Naive thymus-derived CD4-positive, alpha-beta T cell (primary cell): ENCODE measurements around the gene PCBP1. TPM values are rescaled to one million over a fixed set of nuclear protein-coding genes. Genes with fewer than 3 reads are reported as not detected.
A peak's percentile ranks its signal among the peaks of the same experiment; 100 is the strongest.
"Not testable (repeated sequence)": the region's sequence is repeated elsewhere in the genome, so short reads cannot be mapped to it uniquely, and the experiment has no call there.

Experiments
- ATAC-seq: fragments of 150-1000 bp; cut with Tn5 transposase; 2 replicates; pipeline ENCODE4 v1.10.0; 2021; ENCODE audit warnings: mild to moderate bottlenecking, moderate library complexity
- CTCF ChIA-PET: fragments of 350-600 bp; sonication (Branson Sonifier 250); formaldehyde crosslinking; loops from one replicate; lab custom pipeline; 2021; ENCODE audit warnings: antibody characterized with exemption; lab: Charles Lee
- POLR2A ChIA-PET: fragments of 350-600 bp; sonication (Branson Sonifier 250); formaldehyde crosslinking; loops from one replicate; lab custom pipeline; 2021; ENCODE audit warnings: antibody characterized with exemption, inconsistent platforms; lab: Charles Lee
- DNase-seq, 9 donors: peaks; one replicate each; pipeline versions ENCODE4 v3.0.0 to v3.0.0-alpha.2; 2020 to 2022; ENCODE audit warnings: mixed read lengths in 1 of 9
- H3K27ac ChIP-seq: one replicate; pipeline ENCODE4 v1.7.0; 2013; ENCODE audit warnings: mild to moderate bottlenecking, low read depth, low read length, moderate library complexity
- H3K27me3 ChIP-seq, 2 donors: one replicate each; pipeline ENCODE4 v1.7.0; 2013; ENCODE audit warnings: low read length in 2 of 2, mild to moderate bottlenecking in 2 of 2, moderate library complexity in 2 of 2; ENCODE audit not compliant: control insufficient read depth in 2 of 2, insufficient read depth in 2 of 2
- H3K36me3 ChIP-seq, 3 experiments: 1 replicate in 2 of 3; 2 replicates in 1 of 3; pipeline ENCODE4 v1.7.0; 2013; ENCODE audit warnings: low read length in 3 of 3, mild to moderate bottlenecking in 3 of 3, moderate library complexity in 1 of 3; ENCODE audit not compliant: insufficient read depth in 3 of 3, control insufficient read depth in 2 of 3
- H3K4me1 ChIP-seq, 2 donors: one replicate each; pipeline ENCODE4 v1.7.0; 2013; ENCODE audit warnings: low read length in 2 of 2, mild to moderate bottlenecking in 2 of 2, moderate library complexity in 1 of 2; ENCODE audit not compliant: control insufficient read depth in 2 of 2, insufficient read depth in 2 of 2
- H3K4me3 ChIP-seq: 2 replicates; pipeline ENCODE4 v1.7.0; 2013; ENCODE audit warnings: mild to moderate bottlenecking, low read length
- H3K9me3 ChIP-seq, 3 experiments: 1 replicate in 2 of 3; 2 replicates in 1 of 3; pipeline ENCODE4 v1.7.0; 2013; ENCODE audit warnings: low read length in 3 of 3; ENCODE audit not compliant: control insufficient read depth in 2 of 3
- H3K27ac Mint-ChIP-seq, 9 donors: one replicate each; pipeline ENCODE4 v1.8.0; 2020 to 2022; ENCODE audit warnings: mixed read lengths in 9 of 9, mild to moderate bottlenecking in 8 of 9, moderate library complexity in 5 of 9, inconsistent platforms in 2 of 9
- H3K27me3 Mint-ChIP-seq, 5 donors: one replicate each; pipeline ENCODE4 v1.8.0; 2021 to 2022; ENCODE audit warnings: mixed read lengths in 5 of 5, mild to moderate bottlenecking in 1 of 5
- H3K36me3 Mint-ChIP-seq, 5 donors: one replicate each; pipeline ENCODE4 v1.8.0; 2020 to 2022; ENCODE audit warnings: mixed read lengths in 5 of 5, mild to moderate bottlenecking in 3 of 5, inconsistent platforms in 1 of 5
- H3K4me1 Mint-ChIP-seq, 7 donors: one replicate each; pipeline ENCODE4 v1.8.0; 2020 to 2022; ENCODE audit warnings: mixed read lengths in 7 of 7, mild to moderate bottlenecking in 3 of 7, inconsistent platforms in 1 of 7
- H3K4me3 Mint-ChIP-seq, 10 donors: one replicate each; pipeline ENCODE4 v1.8.0; 2020 to 2022; ENCODE audit warnings: mild to moderate bottlenecking in 10 of 10, mixed read lengths in 10 of 10, moderate library complexity in 6 of 10, inconsistent platforms in 2 of 10
- H3K9me3 Mint-ChIP-seq, 11 donors: one replicate each; pipeline ENCODE4 v1.8.0; 2020 to 2022; ENCODE audit warnings: mixed read lengths in 11 of 11, mild to moderate bottlenecking in 4 of 11, inconsistent platforms in 1 of 11, moderate library complexity in 1 of 11
- intact Hi-C, 2 donors: fragments of 100-400 bp; cut with micrococcal nuclease; formaldehyde crosslinking; loops; one replicate each; pipeline ENCODE4 v1.15.1; 2023
- polyA plus RNA-seq, 2 donors: library from polyadenylated mRNA; unstranded; fragments of 300-500 nt; fragmentation: Illumina TruSeq; gene quantifications; one replicate each; pipeline ENCODE4 v1.2.3, GENCODE V29; 2021
- total RNA-seq, 6 experiments: library from RNA in 5 of 6; stranded (reverse) in 5 of 6; gene quantifications; 1 replicate in 5 of 6; 2 replicates in 1 of 6; pipeline ENCODE4 v1.2.3 and lab custom pipeline; 2021 to 2026

PCBP1 gene
- total and polyA plus RNA-seq, 7 experiments from 2014 or later: 178 to 487 (median 353) TPM

DNA sequence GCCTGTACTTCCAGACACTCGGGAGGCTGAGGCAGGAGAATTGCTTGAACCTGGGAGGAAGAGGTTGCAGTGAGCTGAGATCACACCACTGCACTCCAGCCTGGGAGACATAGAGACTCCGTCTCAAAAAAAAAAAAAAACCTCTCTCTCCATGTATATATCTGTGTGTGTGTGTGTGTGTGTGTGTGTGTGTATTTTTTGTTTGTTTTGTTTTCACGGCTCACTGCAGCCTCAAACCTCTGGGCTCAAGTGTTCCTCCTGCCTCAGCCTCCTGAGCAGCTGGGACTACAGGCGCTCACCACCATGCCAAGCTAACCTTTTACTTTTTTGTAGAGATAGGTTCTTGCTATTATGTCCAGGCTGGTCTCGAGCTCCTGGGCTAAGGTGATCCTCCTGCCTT, 23.1 kb downstream of the PCBP1 start:
- ATAC-seq, H3K27ac ChIP-seq, H3K27me3 Mint-ChIP-seq, H3K9me3 ChIP-seq, H3K9me3 Mint-ChIP-seq, intact Hi-C loops, H3K36me3 ChIP-seq, H3K27me3 ChIP-seq, H3K4me3 ChIP-seq, DNase-seq, H3K36me3 Mint-ChIP-seq: not testable (repeated sequence)
- Mint-ChIP-seq H3K4me3 (peak overlapping the region in 1 of 10 donors; percentile 52), H3K27ac (peak overlapping the region in 7 of 9 donors; percentile 21 to 91 (median 86)), H3K4me1 (peaks cover 38 to 69% (median 60%) of the 10 kb centered on the region in 7 donors)
- peaks cover 35 to 53% of the 10 kb centered on the region in 2 donors for H3K4me1 ChIP-seq
- CTCF ChIA-PET: interaction anchor here (0.7 to 1.1 kb wide), 3 partner anchors 25 to 38 kb away, joined by 3 to 4 read pairs (median 3); no protein-coding TSS in a partner anchor
- POLR2A ChIA-PET: interaction anchor here (0.5 to 17.1 kb wide), 6 partner anchors 11 to 545 kb away, joined by 3 to 535 read pairs (median 98); partner anchors contain the start of gene PCBP1

DNA sequence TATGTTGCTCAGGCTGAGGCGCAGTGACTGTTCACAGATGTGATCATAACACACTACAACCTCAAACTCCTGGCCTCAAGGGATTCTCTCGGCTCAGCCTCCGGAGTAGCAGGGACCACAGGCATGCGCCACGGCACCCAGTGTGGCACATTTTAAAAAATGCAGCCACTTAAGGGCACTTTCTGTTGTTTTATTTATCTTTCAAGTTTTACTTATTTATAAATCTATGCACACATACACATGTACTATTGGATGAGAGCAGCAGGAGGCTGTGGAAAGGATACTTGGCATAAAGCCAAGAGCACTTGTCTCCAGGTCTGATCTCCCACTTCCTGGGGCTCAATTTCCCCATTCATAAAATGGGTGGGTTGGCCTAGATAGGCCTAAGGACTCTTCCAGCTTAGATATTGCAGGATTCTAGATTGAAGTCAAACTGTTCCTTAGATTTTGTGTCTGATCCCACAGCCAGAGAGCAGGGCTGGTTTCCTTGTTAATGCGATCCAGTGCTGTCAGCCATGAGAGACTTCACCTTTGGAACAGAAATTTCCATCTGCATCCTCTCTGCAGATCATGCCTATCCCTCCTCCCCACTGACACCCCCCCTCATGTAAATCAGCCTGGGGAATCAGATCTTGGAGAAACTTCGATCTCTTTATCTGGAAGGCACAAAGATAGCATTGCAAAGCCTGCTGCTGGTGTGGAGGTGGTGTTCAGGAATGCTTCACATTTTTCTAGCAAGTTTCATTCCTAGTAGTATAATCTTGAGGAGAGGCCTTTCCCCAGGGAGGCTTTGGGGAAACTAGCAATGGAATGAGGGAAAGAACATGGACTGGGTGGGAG, 24.7 kb downstream of the PCBP1 start:
- H3K4me1 ChIP-seq: peaks cover 34 to 59% of the 10 kb centered on the region in 2 donors
- Mint-ChIP-seq H3K27me3 (no peaks in the 10 kb centered on the region), H3K27ac (peak overlapping the region in 8 of 9 donors; percentile 23 to 92 (median 57)), H3K36me3 (no peaks in the 10 kb centered on the region), H3K4me1 (peaks cover 39 to 83% (median 69%) of the 10 kb centered on the region in 7 donors), H3K9me3 (no peaks in the 10 kb centered on the region), H3K4me3 (peak overlapping the region in 2 of 10 donors; percentile 27 to 37)
- H3K27me3 ChIP-seq: no peaks in the 10 kb centered on the region
- DNase-seq (no peak), ATAC-seq (no peak)
- H3K9me3 ChIP-seq: no peaks in the 10 kb centered on the region
- H3K36me3 ChIP-seq: no peaks in the 10 kb centered on the region
- intact Hi-C loops: no loop called here
- POLR2A ChIA-PET: interaction anchor here (0.5 to 17.1 kb wide), 5 partner anchors 8 to 30 kb away, joined by 3 to 535 read pairs (median 8); partner anchors contain the start of gene PCBP1
- H3K27ac ChIP-seq: peak overlapping the region; percentile 43
- no peak overlapping the region for H3K4me3 ChIP-seq
- CTCF ChIA-PET: interaction anchor here (0.7 kb wide), 1 partner anchor 10 kb away, joined by 4 read pairs; no protein-coding TSS in a partner anchor

DNA sequence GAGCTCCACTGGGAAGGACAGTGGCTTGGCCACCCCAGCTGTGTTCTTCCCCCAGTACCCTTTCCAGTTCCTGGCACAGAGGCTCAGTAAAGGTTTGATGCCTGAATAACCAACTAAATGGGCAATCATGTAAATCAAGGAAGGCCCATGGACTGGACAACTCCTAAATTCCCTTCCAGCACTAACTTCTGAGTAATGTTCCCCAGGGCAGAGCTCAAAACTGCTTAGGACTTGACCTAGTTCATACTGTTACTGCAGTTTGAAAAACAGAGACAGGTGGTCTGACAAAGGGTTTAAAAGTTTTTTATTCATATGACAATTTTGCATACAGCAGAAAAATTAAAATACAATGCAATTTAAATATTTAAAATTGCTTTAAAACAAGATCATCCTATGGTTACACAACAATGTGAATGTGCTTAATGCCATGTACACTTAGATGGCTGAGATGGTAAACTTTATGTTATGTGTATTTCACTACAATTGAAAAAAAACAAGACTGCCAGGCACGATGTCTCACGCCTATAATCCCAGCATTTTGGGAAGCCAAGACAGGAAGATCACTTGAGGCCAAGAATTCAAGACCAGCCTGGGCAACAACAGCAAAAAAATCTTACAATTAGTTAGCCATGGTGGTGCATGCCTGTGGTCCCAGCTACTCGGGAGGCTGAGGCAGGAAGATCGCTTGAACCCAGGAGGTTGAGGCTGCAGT, 26.2 kb downstream of the PCBP1 start:
- Histone ChIP-seq H3K27ac (no peak overlapping the region), H3K4me3 (no peak overlapping the region), H3K27me3 (no peaks in the 10 kb centered on the region), H3K9me3 (no peaks in the 10 kb centered on the region), H3K36me3 (no peaks in the 10 kb centered on the region), H3K4me1 (peaks cover 29 to 50% of the 10 kb centered on the region in 2 donors)
- intact Hi-C loops: loop anchor here in 1 of 2 donors (1.0 kb wide), 1 partner anchor 9 kb away; no protein-coding TSS in a partner anchor
- H3K27ac Mint-ChIP-seq: peak overlapping the region in 3 of 9 donors; percentile 27 to 42 (median 34)
- peak overlapping the region in 3 of 10 donors; percentile 23 to 53 (median 38) for H3K4me3 Mint-ChIP-seq
- POLR2A ChIA-PET: interaction anchor here (0.7 to 17.1 kb wide), 7 partner anchors 8 to 29 kb away, joined by 3 to 535 read pairs (median 7); partner anchors contain the start of gene PCBP1
- CTCF ChIA-PET: interaction anchor here (0.6 kb wide), 1 partner anchor 27 kb away, joined by 3 read pairs; no protein-coding TSS in a partner anchor
- H3K4me1 Mint-ChIP-seq: peaks cover 34 to 81% (median 68%) of the 10 kb centered on the region in 7 donors
- no peaks in the 10 kb centered on the region for H3K36me3 Mint-ChIP-seq
- no peak for ATAC-seq
- DNase-seq: no peak
- no peaks in the 10 kb centered on the region for H3K9me3 Mint-ChIP-seq
- H3K27me3 Mint-ChIP-seq: no peaks in the 10 kb centered on the region

DNA sequence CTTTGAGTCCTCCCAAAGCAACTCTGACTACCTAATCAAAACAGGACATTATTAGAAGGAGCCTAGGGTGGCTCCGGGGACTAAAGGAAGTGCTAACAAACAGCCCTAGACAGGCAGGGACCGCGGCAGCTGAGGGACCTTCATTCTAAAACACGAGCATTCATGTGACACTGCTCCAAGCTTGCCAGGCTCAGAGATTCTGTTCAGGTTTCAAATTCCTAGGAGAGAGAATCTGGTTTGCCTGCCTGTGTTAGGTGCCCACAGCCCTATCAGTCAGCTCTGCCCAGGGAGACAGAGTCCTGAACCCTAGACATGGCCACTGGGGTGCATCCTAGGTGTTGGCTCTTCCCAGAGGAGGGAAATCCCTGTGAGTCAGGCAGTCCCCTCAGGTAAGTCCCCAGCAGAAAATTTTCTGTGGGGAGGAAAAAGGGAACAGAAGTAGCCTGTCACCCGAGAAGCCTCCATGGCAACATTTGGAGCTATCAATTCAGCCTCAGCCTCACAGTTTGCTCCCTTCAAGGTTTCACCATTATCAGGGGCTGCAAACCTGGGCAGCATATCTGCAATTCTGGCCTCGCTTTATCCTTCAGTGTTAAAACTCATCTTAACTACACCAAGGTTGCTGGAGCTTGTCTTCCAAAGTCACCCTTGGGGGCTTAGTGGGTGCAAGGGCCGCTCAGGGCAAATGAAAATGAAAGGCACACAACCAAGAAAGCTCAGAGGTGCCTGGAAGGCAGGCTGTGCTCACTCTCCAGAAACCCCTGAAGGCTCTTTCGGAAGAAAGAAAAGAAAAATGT, 28.6 kb downstream of the PCBP1 start:
- H3K36me3 Mint-ChIP-seq: peaks cover 0 to 3% (median 0%) of the 10 kb centered on the region in 5 donors
- no peaks in the 10 kb centered on the region for H3K9me3 Mint-ChIP-seq
- H3K4me3 ChIP-seq: no peak overlapping the region
- ATAC-seq (peak; percentile 46), DNase-seq (no peak)
- no peaks in the 10 kb centered on the region for H3K27me3 ChIP-seq
- peak overlapping the region in 7 of 10 donors; percentile 16 to 57 (median 36) for H3K4me3 Mint-ChIP-seq
- peak overlapping the region; percentile 0 for H3K27ac ChIP-seq
- ChIA-PET POLR2A (interaction anchor here (0.6 to 17.1 kb wide), 13 partner anchors 6 to 430 kb away, joined by 3 to 535 read pairs (median 5); partner anchors contain the start of genes C2orf42 and PCBP1), CTCF (interaction anchor here (0.6 to 1.1 kb wide), 3 partner anchors 11 to 28 kb away, joined by 3 to 5 read pairs (median 3); no protein-coding TSS in a partner anchor)
- H3K27me3 Mint-ChIP-seq: no peaks in the 10 kb centered on the region
- no peaks in the 10 kb centered on the region for H3K9me3 ChIP-seq
- peaks cover 34 to 75% (median 65%) of the 10 kb centered on the region in 7 donors for H3K4me1 Mint-ChIP-seq
- H3K36me3 ChIP-seq: no peaks in the 10 kb centered on the region
- H3K4me1 ChIP-seq: peaks cover 14 to 33% of the 10 kb centered on the region in 2 donors
- peak overlapping the region in 6 of 9 donors; percentile 9 to 82 (median 52) for H3K27ac Mint-ChIP-seq
- intact Hi-C loops: loop anchor here (1.0 kb wide), 2 partner anchors 7 to 8 kb away; no protein-coding TSS in a partner anchor

DNA sequence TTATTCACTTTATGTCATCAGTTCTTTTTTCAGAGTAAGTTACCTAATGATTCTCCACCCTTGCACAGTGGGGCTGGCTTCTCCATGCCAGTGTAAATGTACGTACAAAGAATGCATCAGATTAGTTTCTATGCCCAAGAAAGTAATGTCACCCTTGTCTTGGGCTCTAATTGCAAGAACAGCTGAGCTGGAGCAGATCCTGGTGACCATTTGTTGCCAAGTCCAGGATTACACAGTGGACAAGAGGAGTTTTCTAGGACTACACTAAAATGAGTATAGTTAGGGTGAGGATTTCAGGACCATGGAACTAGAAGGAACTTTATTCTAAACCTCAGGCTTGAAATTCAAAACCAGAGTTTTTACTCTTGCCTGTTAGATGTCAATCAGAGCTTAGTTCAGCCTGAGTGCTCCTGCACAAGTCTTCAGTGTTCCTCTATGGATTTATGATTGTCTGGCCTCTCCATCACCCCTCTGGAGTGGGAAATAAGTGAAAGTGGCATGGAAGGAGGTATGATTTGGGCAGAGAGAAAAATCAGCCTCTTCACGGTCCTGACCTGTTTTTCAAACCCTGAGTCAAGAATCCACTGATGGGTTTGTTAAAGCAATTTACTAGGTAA, 29.8 kb downstream of the PCBP1 start:
- H3K27me3 ChIP-seq: no peaks in the 10 kb centered on the region
- Mint-ChIP-seq H3K4me1 (peaks cover 30 to 73% (median 66%) of the 10 kb centered on the region in 7 donors), H3K27ac (peak overlapping the region in 7 of 9 donors; percentile 9 to 76 (median 51)), H3K4me3 (peak overlapping the region in 1 of 10 donors; percentile 22), H3K36me3 (peaks cover 0 to 3% (median 0%) of the 10 kb centered on the region in 5 donors), H3K9me3 (no peaks in the 10 kb centered on the region), H3K27me3 (no peaks in the 10 kb centered on the region)
- no peaks in the 10 kb centered on the region for H3K36me3 ChIP-seq
- H3K4me3 ChIP-seq: no peak overlapping the region
- no peak for DNase-seq
- H3K9me3 ChIP-seq: no peaks in the 10 kb centered on the region
- H3K27ac ChIP-seq: peak overlapping the region; percentile 42
- peaks cover 7 to 30% of the 10 kb centered on the region in 2 donors for H3K4me1 ChIP-seq
- ChIA-PET POLR2A (interaction anchor here (1.3 to 17.1 kb wide), 6 partner anchors 4 to 204 kb away, joined by 4 to 535 read pairs (median 180); partner anchors contain the start of gene PCBP1), CTCF (interaction anchor here (0.7 to 1.7 kb wide), 3 partner anchors 9 to 29 kb away, joined by 3 to 4 read pairs (median 3); no protein-coding TSS in a partner anchor)
- ATAC-seq: no peak
- intact Hi-C loops: loop anchor here in 1 of 2 donors (1.0 kb wide), 1 partner anchor 7 kb away; no protein-coding TSS in a partner anchor
